H1 (cell line): Measurements from ENCODE around the gene CES3. TPM values are rescaled to one million over a fixed set of nuclear protein-coding genes. Genes with fewer than 3 reads are reported as not detected.

Experiments
- CTCF ChIA-PET: fragments of 300-600 bp; sonication (Branson Sonifier 250); formaldehyde crosslinking; loops from one replicate; lab custom pipeline; 2021; ENCODE audit not compliant: partially characterized antibody; lab: Charles Lee
- POLR2A ChIA-PET: fragments of 300-600 bp; sonication (Branson Sonifier 250); formaldehyde crosslinking; loops from one replicate; lab custom pipeline; 2021; ENCODE audit warnings: inconsistent platforms; ENCODE audit not compliant: partially characterized antibody; lab: Charles Lee
- DNase-seq, 2 experiments: peaks; one replicate each; pipeline versions ENCODE4 v3.0.0 to v3.0.0-alpha.2; 2010 to 2022; ENCODE audit warnings: low spot score in 2 of 2, low read depth in 1 of 2, mixed read lengths in 1 of 2
- FAIRE-seq: peaks from 2 replicates; lab custom pipeline; 2011; peaks lifted over from hg19 to GRCh38; lab: Jason Lieb, UNC
- H2AFZ ChIP-seq: 2 replicates; pipeline ENCODE4 v1.8.1; 2012; ENCODE audit warnings: low read length, inconsistent platforms
- H2AK5ac ChIP-seq: 2 replicates; pipeline ENCODE4 v1.6.1; 2013; ENCODE audit warnings: low read depth, low read length
- H2BK120ac ChIP-seq: replicated peaks from 2 replicates; pipeline ENCODE3; 2013; ENCODE audit warnings: low read depth, low read length, inconsistent platforms
- H2BK12ac ChIP-seq: 2 replicates; pipeline ENCODE4 v1.6.1; 2013; ENCODE audit warnings: low read depth, low read length
- H2BK15ac ChIP-seq: 2 replicates; pipeline ENCODE4 v1.6.1; 2013; ENCODE audit warnings: low read length
- H2BK20ac ChIP-seq: 2 replicates; pipeline ENCODE4 v1.6.1; 2013; ENCODE audit warnings: low read length
- H2BK5ac ChIP-seq: 2 replicates; pipeline ENCODE4 v1.6.1; 2013; ENCODE audit warnings: low read depth, low read length
- H3K14ac ChIP-seq: 2 replicates; pipeline ENCODE4 v1.6.1; 2013; ENCODE audit warnings: inconsistent platforms; ENCODE audit not compliant: insufficient read length
- H3K18ac ChIP-seq: 2 replicates; pipeline ENCODE4 v1.6.1; 2013; ENCODE audit warnings: low read length; ENCODE audit errors: extremely low read depth
- H3K23ac ChIP-seq: 2 replicates; pipeline ENCODE4 v1.6.1; 2013; ENCODE audit warnings: inconsistent platforms; ENCODE audit not compliant: insufficient read length
- H3K23me2 ChIP-seq: 2 replicates; pipeline ENCODE4 v1.6.1; 2013; ENCODE audit warnings: low read depth, low read length
- H3K27ac ChIP-seq: 2 replicates; pipeline ENCODE4 v1.6.1; 2011; ENCODE audit warnings: low read depth, low read length, inconsistent platforms
- H3K27me3 ChIP-seq, 4 experiments: replicated peaks in 1 of 4; 1 replicate in 1 of 4; 2 replicates in 3 of 4; pipeline versions ENCODE4 v1.6.1 to v1.8.1; 2011 to 2013; ENCODE audit warnings: low read length in 3 of 4, mild to moderate bottlenecking in 3 of 4, inconsistent platforms in 2 of 4, mixed read lengths in 2 of 4, moderate library complexity in 1 of 4; ENCODE audit not compliant: control insufficient read depth in 3 of 4, insufficient read depth in 3 of 4; ENCODE audit errors: extremely low read depth in 1 of 4
- H3K36me3 ChIP-seq, 4 experiments: 2 replicates each; pipeline versions ENCODE4 v1.6.1 to v1.8.1; 2011 to 2013; ENCODE audit warnings: mild to moderate bottlenecking in 4 of 4, low read length in 3 of 4, moderate library complexity in 2 of 4, control low read depth in 1 of 4, inconsistent platforms in 1 of 4; ENCODE audit not compliant: insufficient read depth in 4 of 4, control insufficient read depth in 2 of 4
- H3K4ac ChIP-seq: replicated peaks from 2 replicates; pipeline ENCODE3; 2013; ENCODE audit warnings: low read length, low read depth, mixed read lengths, inconsistent platforms; ENCODE audit not compliant: insufficient read length
- H3K4me1 ChIP-seq, 4 experiments: replicated peaks in 1 of 4; 1 replicate in 1 of 4; 2 replicates in 3 of 4; pipeline versions ENCODE4 v1.6.1 to v1.8.1; 2011 to 2013; ENCODE audit warnings: low read length in 3 of 4, inconsistent platforms in 2 of 4, mixed read lengths in 1 of 4; ENCODE audit not compliant: insufficient read depth in 4 of 4, control insufficient read depth in 3 of 4
- H3K4me2 ChIP-seq, 2 experiments: 2 replicates each; pipeline versions ENCODE4 v1.6.1 to v1.8.1; 2011 to 2013; ENCODE audit warnings: low read depth in 2 of 2, low read length in 2 of 2, control low read depth in 1 of 2, inconsistent platforms in 1 of 2, mild to moderate bottlenecking in 1 of 2; ENCODE audit not compliant: insufficient read depth in 1 of 2
- H3K4me3 ChIP-seq, 4 experiments: fragments of 200-600, 300-600 bp in 1 of 4; sonication (generic), shearing (Covaris generic), sonication (Bioruptor Twin) in 1 of 4; 2 replicates each; pipeline versions ENCODE4 v1.5.1 to v1.8.1; 2011 to 2016; ENCODE audit warnings: low read length in 4 of 4, low read depth in 3 of 4, control low read depth in 2 of 4, inconsistent platforms in 2 of 4, mild to moderate bottlenecking in 2 of 4, mixed read lengths in 1 of 4, moderate library complexity in 1 of 4; ENCODE audit not compliant: insufficient read depth in 2 of 4; ENCODE audit errors: extremely low read depth in 1 of 4
- H3K56ac ChIP-seq: replicated peaks from 2 replicates; pipeline ENCODE3; 2013; ENCODE audit warnings: low read depth, mild to moderate bottlenecking, mixed read lengths, low read length, inconsistent platforms; ENCODE audit not compliant: insufficient read length
- H3K79me1 ChIP-seq: 2 replicates; pipeline ENCODE4 v1.6.1; 2013; ENCODE audit warnings: low read depth, low read length, control low read depth
- H3K79me2 ChIP-seq, 2 experiments: 2 replicates each; pipeline versions ENCODE4 v1.6.1 to v1.8.1; 2012 to 2013; ENCODE audit warnings: low read length in 2 of 2, mild to moderate bottlenecking in 2 of 2, inconsistent platforms in 1 of 2; ENCODE audit not compliant: insufficient read depth in 2 of 2, control insufficient read depth in 1 of 2
- H3K9ac ChIP-seq, 4 experiments: replicated peaks in 1 of 4; 1 replicate in 1 of 4; 2 replicates in 3 of 4; pipeline versions ENCODE4 v1.6.1 to v1.8.1; 2011 to 2013; ENCODE audit warnings: low read depth in 3 of 4, low read length in 3 of 4, control low read depth in 2 of 4, mild to moderate bottlenecking in 2 of 4, moderate library complexity in 2 of 4, inconsistent platforms in 1 of 4; ENCODE audit errors: extremely low read depth in 1 of 4
- H3K9me3 ChIP-seq, 2 experiments: 2 replicates each; pipeline versions ENCODE4 v1.6.1 to v1.8.1; 2012 to 2013; ENCODE audit warnings: mild to moderate bottlenecking in 2 of 2, moderate library complexity in 2 of 2, control low read depth in 1 of 2, inconsistent platforms in 1 of 2, low read depth in 1 of 2, low read length in 1 of 2, mixed read lengths in 1 of 2; ENCODE audit not compliant: insufficient read depth in 2 of 2
- H4K20me1 ChIP-seq, 2 experiments: replicated peaks in 1 of 2; 2 replicates each; pipeline versions ENCODE3 to v1.8.1; 2011 to 2013; ENCODE audit warnings: inconsistent platforms in 2 of 2, low read length in 2 of 2, mild to moderate bottlenecking in 1 of 2; ENCODE audit not compliant: insufficient read depth in 2 of 2, control insufficient read depth in 1 of 2
- H4K5ac ChIP-seq: 2 replicates; pipeline ENCODE4 v1.6.1; 2013; ENCODE audit warnings: low read length, low read depth, mixed read lengths, inconsistent platforms; ENCODE audit not compliant: insufficient read length
- H4K8ac ChIP-seq: 2 replicates; pipeline ENCODE4 v1.8.0; 2013; ENCODE audit warnings: mild to moderate bottlenecking, moderate library complexity, low read length, inconsistent platforms; ENCODE audit not compliant: insufficient read depth; ENCODE audit errors: extremely low read depth
- H4K91ac ChIP-seq: replicated peaks from 2 replicates; pipeline ENCODE3; 2013; ENCODE audit warnings: low read length, mixed read lengths, inconsistent platforms; ENCODE audit not compliant: insufficient read length
- CHD1 ChIP-seq: IDR thresholded peaks from 2 replicates; pipeline ENCODE4 v1.6.1; 2012; ENCODE audit warnings: low read depth, low read length, improper control_type of control experiment
- JUN ChIP-seq: IDR thresholded peaks from 2 replicates; pipeline ENCODE4 v1.6.1; 2011; ENCODE audit warnings: low read depth, mild to moderate bottlenecking, improper control_type of control experiment, low read length
- JUND ChIP-seq: IDR thresholded peaks from 2 replicates; pipeline ENCODE4 v1.6.1; 2011; ENCODE audit warnings: mild to moderate bottlenecking, improper control_type of control experiment, low read length
- POU5F1 ChIP-seq: IDR thresholded peaks from 2 replicates; pipeline ENCODE4 v1.6.1; 2011; ENCODE audit warnings: low read depth, mild to moderate bottlenecking, low read length, moderate library complexity
- WGBS, 2 experiments: shearing (Covaris generic) in 1 of 2; methylation state at CpG; one replicate each; pipeline versions ENCODE4 v1.1.6 to v1.1.7; 2013 to 2015; ENCODE audit warnings: low lambda C conversion rate in 2 of 2, mixed read lengths in 2 of 2, inconsistent platforms in 1 of 2, low coverage in 1 of 2, missing lambda C conversion rate in 1 of 2; ENCODE audit not compliant: insufficient replicate concordance in 2 of 2, insufficient coverage in 1 of 2, insufficient read length in 1 of 2; ENCODE audit errors: extremely low coverage in 1 of 2, missing lambda C conversion rate in 1 of 2; 5-methylcytosine and 5-hydroxymethylcytosine counted together
- polyA plus RNA-seq, 7 experiments: library from polyadenylated mRNA; depleted of rRNA in 3 of 7; stranded (reverse) in 5 of 7; unstranded in 2 of 7; fragments of >200 nt in 5 of 7; fragments of 200-250 nt in 2 of 7; gene quantifications; 1 replicate in 5 of 7; 2 replicates in 1 of 7; 4 replicates in 1 of 7; pipeline versions ENCODE4 v1.2.1 to v1.2.3, GENCODE V29; 2011 to 2013; ENCODE audit warnings: missing spikeins in 2 of 7, mixed read lengths in 2 of 7
- total RNA-seq: library from RNA; stranded (reverse); fragmentation: NEBNext Ultra II Directional; extraction: Animal tissue kit (Norgen Biotek cat#: 25700); gene quantifications from 2 replicates; pipeline ENCODE4 v1.2.1, GENCODE V29; 2021

The CES3 gene
- total and polyA plus RNA-seq, 2 of the 8 experiments (the other 6 are each of a cell fraction or from before 2014, with no cell fraction given) = 1.6 to 2.2 TPM

DNA sequence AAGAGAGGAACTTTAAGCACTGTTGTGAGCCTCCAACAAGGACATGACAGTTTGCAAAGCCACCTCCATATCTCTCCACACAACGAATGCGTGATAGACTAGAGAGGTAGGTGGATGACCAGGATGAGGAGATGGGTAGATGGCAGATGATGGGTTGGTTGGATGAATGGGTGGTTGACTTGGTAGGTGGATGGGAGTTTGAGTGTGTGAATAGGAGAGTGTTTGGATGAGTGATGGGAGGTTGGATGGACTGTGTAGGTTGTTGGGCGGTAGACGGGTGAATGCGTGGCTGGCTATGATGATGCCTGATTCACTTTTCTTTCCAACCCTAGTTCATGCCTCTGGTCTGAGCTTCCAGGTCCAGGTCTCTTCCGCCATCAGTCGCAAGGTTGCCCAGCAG lies 46.5 kb upstream of the CES3 start:
- H3K4me2 ChIP-seq = no peak overlapping the region
- no peak overlapping the region for H4K91ac ChIP-seq
- H3K79me1 ChIP-seq = no peaks in the 10 kb centered on the region
- ChIA-PET CTCF (interaction anchor here (0.8 to 42.0 kb wide), 3 partner anchors 1 to 16 kb away, joined by 3 to 1009 read pairs (median 1009); partner anchors contain the start of genes CDH16, PDP2 and RRAD), POLR2A (no interaction called here)
- no peak overlapping the region; the same call in 1 of the 2 replicates for H2AK5ac ChIP-seq
- no peak overlapping the region for H3K14ac ChIP-seq
- H3K56ac ChIP-seq = no peak overlapping the region
- peaks cover 0 to 3% (median 0%) of the 10 kb centered on the region in 4 experiments; a peak in 1 of 7 replicates for H3K4me1 ChIP-seq
- no peak overlapping the region for H3K23ac ChIP-seq
- TF ChIP-seq POU5F1 (no peak), JUN (no peak), JUND (no peak), CHD1 (no peak)
- no peaks in the 10 kb centered on the region; a peak in 3 of 7 replicates for H3K27me3 ChIP-seq
- no peak overlapping the region for H4K5ac ChIP-seq
- no peak for DNase-seq
- H4K8ac ChIP-seq = no peak overlapping the region
- H3K4ac ChIP-seq = no peak overlapping the region
- no peak overlapping the region for H3K9ac ChIP-seq
- H3K36me3 ChIP-seq = no peaks in the 10 kb centered on the region
- peaks cover 0 to 5% of the 10 kb centered on the region in 2 experiments for H4K20me1 ChIP-seq
- H3K79me2 ChIP-seq = no peaks in the 10 kb centered on the region
- H2BK12ac ChIP-seq = no peak overlapping the region
- no peak overlapping the region for H3K27ac ChIP-seq
- H2BK5ac ChIP-seq = no peak overlapping the region
- peaks cover 3% of the 10 kb centered on the region; the same call in 1 of the 2 replicates for H3K23me2 ChIP-seq
- H2BK15ac ChIP-seq = no peak overlapping the region
- H3K18ac ChIP-seq = no peak overlapping the region
- 92 to 100% methylated on average over 1 to 7 of the region's 7 CpGs for WGBS, 2 experiments
- no peak for FAIRE-seq
- no peak overlapping the region for H3K4me3 ChIP-seq
- no peak overlapping the region for H2AFZ ChIP-seq
- H2BK120ac ChIP-seq = no peak overlapping the region
- H3K9me3 ChIP-seq = no peaks in the 10 kb centered on the region
- no peak overlapping the region for H2BK20ac ChIP-seq
